Mesodermal cell (in vitro differentiated cells): Measurements from ENCODE around the gene EOLA1.
"Not testable (repeated sequence)": the region's sequence is repeated elsewhere in the genome, so short reads cannot be mapped to it uniquely, and the experiment has no call there.

ENCODE experiments used
- H3K27ac ChIP-seq: 2 replicates; pipeline ENCODE4 v1.7.0; 2013; ENCODE audit warnings: mild to moderate bottlenecking, low read depth, low read length, moderate library complexity; ENCODE audit not compliant: severe bottlenecking
- H3K36me3 ChIP-seq: 2 replicates; pipeline ENCODE4 v1.7.1; 2013; ENCODE audit warnings: mild to moderate bottlenecking, low read length, moderate library complexity; ENCODE audit not compliant: control insufficient read depth, insufficient read depth
- H3K4me1 ChIP-seq: one replicate; pipeline ENCODE4 v1.7.1; 2013; ENCODE audit warnings: mild to moderate bottlenecking, low read length; ENCODE audit not compliant: insufficient read depth, control insufficient read depth, poor library complexity, severe bottlenecking
- H3K4me3 ChIP-seq: 2 replicates; pipeline ENCODE4 v1.7.0; 2013; ENCODE audit warnings: low read length, control low read depth, mild to moderate bottlenecking; ENCODE audit not compliant: insufficient read depth, poor library complexity, severe bottlenecking; ENCODE audit errors: extremely low read depth
- H3K9me3 ChIP-seq: 2 replicates; pipeline ENCODE4 v1.7.1; 2013; ENCODE audit warnings: mild to moderate bottlenecking, low read length, moderate library complexity; ENCODE audit not compliant: control insufficient read depth
- WGBS, 2 experiments: methylation state at CpG; one replicate each; pipeline ENCODE4 v1.1.5; 2013; ENCODE audit warnings: missing lambda C conversion rate in 2 of 2; ENCODE audit not compliant: insufficient coverage in 2 of 2; 5-methylcytosine and 5-hydroxymethylcytosine counted together

EOLA1 gene

DNA sequence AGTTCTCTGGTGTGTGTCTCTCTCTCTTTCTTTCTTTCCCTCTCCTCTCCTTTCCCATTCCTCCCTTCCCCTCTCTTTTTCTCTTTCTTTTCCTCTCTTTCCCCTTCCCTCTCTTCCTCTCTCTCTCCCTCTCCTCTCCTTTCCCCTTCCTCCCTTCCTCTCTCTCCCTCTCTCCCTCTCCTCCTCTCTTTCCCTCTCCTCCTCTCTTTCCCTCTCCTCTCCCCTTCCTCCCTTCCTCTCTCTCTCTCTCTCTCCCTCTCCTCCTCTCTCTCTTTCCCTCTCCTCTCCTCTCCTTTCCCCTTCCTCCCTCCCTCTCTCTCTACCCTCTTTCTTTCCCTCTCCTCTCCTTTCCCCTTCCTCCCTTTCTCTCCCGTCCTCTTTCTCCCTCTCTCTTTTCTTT, 12.4 kb upstream of the EOLA1 start:
- H3K27ac ChIP-seq: no peak overlapping the region
- H3K4me3 ChIP-seq: no peak overlapping the region
- H3K36me3 ChIP-seq: no peaks in the 10 kb centered on the region
- whole genome bisulfite sequencing, 2 experiments: no CpG with 5 or more reads among the region's 1 CpG
- no peaks in the 10 kb centered on the region for H3K9me3 ChIP-seq
- no peaks in the 10 kb centered on the region for H3K4me1 ChIP-seq

DNA sequence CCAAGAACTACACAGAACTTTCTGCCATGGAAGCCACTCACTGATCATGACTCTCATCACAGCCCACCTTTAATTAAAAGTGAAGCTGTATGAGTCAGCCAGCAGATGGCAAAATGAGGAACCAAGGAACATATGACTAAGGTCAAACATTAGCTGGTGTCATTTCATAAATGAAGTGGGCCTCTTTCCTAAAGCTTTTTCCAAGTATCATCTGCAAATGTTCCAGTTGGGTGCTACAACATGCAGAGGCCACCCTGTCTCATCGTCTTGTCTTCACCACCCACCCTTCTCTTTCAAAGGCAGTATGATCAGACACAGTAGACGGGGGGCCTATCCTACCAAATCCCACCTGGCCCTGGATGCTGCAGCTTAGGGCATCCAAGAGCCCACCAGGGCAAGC, 9.2 kb upstream of the EOLA1 start:
- Histone ChIP-seq H3K27ac (no peak overlapping the region), H3K4me1 (no peaks in the 10 kb centered on the region), H3K36me3 (no peaks in the 10 kb centered on the region), H3K4me3 (no peak overlapping the region), H3K9me3 (no peaks in the 10 kb centered on the region)
- WGBS, 2 experiments: 83 to 89% methylated on average over 1 to 2 of the region's 2 CpGs

DNA sequence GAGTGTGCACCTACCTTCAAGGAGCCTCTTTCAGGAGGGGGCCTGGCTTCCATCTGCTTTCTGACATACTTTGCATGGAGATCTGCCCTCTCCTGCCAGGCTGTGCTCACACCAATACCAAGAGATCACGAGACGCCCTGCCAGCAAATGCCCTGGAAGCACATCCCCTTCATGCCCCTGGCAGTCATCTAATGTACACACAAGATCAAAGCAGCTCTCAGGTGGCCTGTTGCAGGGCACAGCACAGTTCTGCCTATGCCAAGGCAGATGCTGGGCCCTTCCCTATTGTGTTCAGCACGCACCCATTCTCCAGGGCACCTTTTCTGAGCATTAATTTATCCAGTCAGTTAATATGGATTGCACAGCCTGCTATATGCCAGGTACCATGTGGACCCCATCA, 7.9 kb upstream of the EOLA1 start:
- WGBS, 2 experiments: no CpG with 5 or more reads among the region's 3 CpGs
- not testable (repeated sequence) for H3K36me3 ChIP-seq, H3K4me3 ChIP-seq, H3K4me1 ChIP-seq, H3K27ac ChIP-seq, H3K9me3 ChIP-seq

DNA sequence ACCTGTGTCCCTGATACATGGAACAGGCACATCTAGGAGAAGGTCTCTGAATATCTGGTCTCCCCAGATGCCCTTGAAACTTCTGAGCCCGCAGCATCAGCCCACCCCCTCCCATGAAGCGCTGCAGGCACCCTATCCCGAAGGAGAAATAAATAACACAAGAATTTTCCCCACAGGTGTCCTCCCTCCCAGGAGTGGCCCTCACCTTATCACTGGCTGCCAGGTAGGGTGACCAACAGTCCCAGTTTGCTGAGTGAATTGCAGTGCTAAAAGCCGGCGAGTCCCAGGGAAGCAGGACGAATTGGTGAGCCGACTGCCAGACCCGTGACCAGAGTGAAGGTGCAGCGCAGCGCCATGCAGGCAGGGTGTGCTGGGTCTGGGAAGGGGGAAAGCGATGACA, 6.8 kb upstream of the EOLA1 start:
- not testable (repeated sequence) for H3K36me3 ChIP-seq, H3K27ac ChIP-seq, H3K9me3 ChIP-seq, H3K4me1 ChIP-seq, H3K4me3 ChIP-seq
- WGBS, 2 experiments: no CpG with 5 or more reads among the region's 11 CpGs

DNA sequence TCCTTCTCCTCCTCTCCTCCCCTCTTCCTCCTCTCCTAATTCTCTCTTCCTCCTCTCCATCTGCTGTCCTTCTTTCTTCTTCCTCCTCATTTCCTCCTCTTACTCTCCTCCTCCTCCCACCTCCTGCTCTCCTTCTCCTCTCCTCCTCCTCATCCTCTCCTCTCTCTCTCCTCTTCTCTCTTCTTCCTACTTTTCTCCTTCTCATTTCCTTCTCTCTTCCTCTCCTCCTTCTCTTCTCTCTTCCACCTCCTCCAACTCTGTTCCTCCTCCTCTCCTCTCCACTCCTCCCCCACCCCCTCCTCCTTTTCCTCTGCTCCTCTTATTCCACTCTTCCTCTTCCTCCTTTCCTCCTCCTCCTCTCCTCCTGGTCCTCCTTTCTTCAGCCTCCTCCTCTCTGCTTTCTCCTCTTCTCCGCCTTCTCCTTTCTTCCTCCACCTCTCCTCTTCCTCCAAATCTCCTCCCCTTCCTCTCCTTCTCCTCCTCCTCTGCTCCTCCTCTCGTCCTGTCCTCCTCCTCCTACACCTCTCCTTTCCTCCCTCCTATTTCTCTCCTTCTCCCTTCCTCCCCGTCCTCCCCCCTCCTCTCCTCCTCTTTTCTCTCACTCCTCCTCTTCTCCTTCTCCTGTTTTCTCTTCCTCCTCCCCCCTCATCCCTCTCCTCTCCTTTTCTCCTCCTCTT, 5.7 kb upstream of the EOLA1 start:
- H3K4me1 ChIP-seq, H3K36me3 ChIP-seq, H3K9me3 ChIP-seq, H3K4me3 ChIP-seq, H3K27ac ChIP-seq: not testable (repeated sequence)
- 76 to 94% methylated on average over 2 to 3 of the region's 3 CpGs for WGBS, 2 experiments

DNA sequence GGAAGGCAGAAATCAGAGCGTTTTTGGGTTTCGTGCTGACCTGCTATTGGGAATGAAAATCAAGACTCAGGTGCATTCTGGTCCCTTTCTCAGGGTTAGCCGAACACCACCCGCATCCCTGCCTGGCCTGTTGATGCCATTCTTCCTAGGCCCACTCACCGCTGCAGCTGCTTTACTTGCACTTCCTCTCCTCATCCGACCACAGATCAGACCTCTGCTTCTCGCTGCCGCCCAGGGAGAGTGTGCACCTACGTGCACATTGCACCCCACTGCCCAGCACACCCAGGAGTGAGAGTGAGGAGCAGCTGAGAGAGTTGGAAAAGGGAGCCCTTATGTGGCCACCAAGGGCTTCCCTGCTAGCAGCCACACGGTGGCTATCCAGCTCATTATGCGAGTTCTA, 3.3 kb upstream of the EOLA1 start:
- WGBS, 2 experiments: no CpG with 5 or more reads among the region's 11 CpGs
- H3K4me3 ChIP-seq, H3K9me3 ChIP-seq, H3K27ac ChIP-seq, H3K36me3 ChIP-seq, H3K4me1 ChIP-seq: not testable (repeated sequence)

DNA sequence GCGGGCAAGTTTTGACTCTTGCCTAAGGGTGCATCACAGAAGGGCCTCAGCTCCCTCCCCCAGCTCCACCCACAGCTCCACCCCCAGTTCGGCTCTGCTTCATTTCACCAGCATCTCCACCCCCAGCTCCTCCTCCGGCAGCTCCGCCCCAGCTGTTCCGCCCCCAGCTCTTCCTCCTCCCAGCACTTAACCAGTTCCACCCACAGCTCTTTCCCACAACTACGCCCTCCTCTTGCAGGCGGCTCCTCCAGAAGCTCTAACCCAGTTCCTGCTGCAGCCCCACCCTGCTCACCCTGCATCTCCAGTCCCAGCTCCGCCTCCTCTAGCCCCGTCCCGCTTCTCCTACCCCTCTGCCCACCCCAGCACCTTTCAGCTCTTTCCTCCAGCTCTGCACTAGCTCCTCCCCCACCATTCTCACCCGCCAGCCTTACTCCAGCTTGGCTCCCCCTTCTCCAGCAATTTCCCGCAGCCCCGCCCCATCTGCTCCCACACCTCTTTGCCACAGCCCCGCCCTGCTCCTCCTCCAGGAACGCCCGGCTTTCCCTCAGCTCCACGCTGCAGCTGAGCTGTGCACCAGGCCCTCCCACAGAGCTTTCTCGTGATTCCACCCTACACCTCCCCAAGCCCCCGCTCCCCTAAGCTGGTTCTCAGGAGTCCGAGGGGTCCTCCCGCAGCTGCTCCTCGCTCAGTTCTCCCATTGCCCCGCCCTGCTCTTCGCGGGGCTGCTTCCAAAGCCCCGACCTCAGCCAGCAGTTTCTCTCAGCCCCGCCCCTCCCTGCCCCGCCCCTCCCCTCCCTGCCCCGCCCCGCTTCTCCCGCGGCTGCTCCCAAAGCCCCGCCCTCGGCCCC, 1.3 kb upstream of the EOLA1 start:
- no peaks in the 10 kb centered on the region for H3K4me1 ChIP-seq
- WGBS, 2 experiments: 0% methylated on average over 5 of the region's 34 CpGs; no CpG with 5 or more reads in 1 of the 2 experiments
- peak overlapping the region; percentile 79 for H3K27ac ChIP-seq
- H3K9me3 ChIP-seq: no peaks in the 10 kb centered on the region
- peak overlapping the region; percentile 43 for H3K4me3 ChIP-seq
- H3K36me3 ChIP-seq: no peaks in the 10 kb centered on the region

DNA sequence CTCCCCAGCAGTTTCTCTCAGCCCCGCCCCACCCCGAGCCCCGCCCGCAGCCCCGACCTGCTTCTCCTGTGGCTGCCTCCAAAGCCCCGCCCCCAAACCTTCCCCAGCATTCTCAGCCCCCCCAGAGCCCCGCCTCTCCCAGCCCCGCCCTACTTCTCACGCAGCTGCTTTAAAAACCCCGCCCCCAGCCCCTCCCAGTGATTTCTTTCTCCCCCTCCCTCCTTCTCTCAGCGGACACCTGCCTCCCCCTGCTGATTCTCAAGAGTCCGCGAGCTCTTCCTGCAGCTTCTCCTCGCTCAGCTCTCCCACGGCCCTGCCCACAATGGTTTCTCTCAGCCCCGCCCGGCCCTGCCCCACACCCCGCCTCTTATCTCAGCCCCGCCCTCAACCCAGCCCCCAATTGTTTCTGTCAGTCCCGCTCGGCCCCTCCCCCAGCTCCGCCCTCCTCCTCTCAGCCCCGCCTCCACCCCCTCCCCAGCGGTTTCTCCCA, 636 bp upstream of the EOLA1 start:
- peak overlapping the region; percentile 89 for H3K27ac ChIP-seq
- H3K4me3 ChIP-seq: peak overlapping the region; percentile 48
- 0% methylated on average over 2 of the region's 24 CpGs; no CpG with 5 or more reads in 1 of the 2 experiments for WGBS, 2 experiments
- H3K9me3 ChIP-seq: no peaks in the 10 kb centered on the region
- no peaks in the 10 kb centered on the region for H3K4me1 ChIP-seq
- H3K36me3 ChIP-seq: no peaks in the 10 kb centered on the region

DNA sequence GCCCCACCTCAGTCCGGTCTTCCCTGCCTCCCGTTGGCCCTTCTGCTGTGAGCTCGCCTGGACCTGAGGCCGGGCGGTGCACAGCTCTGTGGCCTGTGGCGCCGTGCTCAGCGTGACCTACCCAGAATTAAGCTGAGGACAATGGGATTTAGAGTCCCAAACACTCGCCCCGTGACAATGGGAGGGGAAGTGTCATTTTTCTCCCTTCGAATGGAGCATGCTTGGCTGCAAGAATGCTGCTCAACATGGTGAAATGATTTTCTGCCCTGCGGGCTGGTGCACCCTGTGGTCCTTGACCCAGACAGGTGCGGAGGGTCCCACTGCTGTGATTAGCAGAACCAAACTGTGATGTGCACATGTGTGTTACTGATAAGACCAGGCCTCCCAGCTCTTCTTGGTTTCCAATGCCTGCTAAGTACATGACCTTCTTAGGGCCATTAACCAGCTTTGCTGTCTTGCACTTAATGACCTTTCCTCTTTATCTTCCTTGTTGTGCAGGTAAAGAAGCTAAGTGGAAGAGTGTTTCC, 772 bp downstream of the EOLA1 start:
- Histone ChIP-seq H3K27ac (no peak overlapping the region), H3K4me1 (no peaks in the 10 kb centered on the region), H3K9me3 (no peaks in the 10 kb centered on the region), H3K4me3 (peak overlapping the region; percentile 48), H3K36me3 (no peaks in the 10 kb centered on the region)
- WGBS, 2 experiments: 6 to 13% methylated on average over 5 to 7 of the region's 13 CpGs

DNA sequence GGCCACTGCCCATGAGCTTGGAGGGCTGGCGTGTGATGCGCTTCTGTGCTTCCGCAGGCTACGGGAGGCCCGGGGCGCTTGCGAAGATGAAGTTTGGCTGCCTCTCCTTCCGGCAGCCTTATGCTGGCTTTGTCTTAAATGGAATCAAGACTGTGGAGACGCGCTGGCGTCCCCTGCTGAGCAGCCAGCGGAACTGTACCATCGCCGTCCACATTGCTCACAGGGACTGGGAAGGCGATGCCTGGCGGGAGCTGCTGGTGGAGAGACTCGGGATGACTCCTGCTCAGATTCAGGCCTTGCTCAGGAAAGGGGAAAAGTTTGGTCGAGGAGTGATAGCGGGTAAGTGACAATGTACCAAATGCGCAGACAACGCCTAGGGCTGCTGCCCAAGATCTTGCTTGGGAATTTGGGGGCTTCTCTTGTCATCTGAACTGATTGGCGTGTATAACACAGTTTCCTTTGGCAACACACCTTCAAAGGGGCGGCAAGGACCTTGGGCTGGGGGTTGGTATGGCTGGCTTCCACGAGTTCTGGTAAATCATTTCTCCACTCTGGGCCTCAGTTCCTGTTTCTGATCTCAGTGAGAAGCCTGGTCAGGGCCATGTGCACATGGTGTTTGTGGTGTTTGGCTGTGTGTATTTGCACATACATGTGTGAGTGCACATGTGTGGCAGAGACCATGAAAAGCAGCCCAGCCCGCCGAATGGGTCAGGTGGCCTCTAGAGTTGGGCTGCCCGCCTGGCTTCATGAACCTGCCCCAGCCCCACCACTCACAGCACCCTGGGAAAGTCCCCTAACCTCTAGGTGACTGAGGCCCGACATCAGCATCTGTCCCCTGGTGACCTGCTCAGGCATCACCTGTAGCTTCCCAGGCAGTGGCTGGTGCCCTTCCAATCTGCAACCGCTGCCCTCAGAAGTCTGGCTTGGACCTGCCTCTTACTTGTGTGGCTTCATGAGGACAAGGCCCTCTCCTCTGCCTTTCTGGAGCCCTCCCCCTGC, 5.0 kb downstream of the EOLA1 start:
- not testable (repeated sequence) for H3K4me3 ChIP-seq, H3K9me3 ChIP-seq, H3K36me3 ChIP-seq, H3K27ac ChIP-seq, H3K4me1 ChIP-seq
- WGBS, 2 experiments: no CpG with 5 or more reads among the region's 29 CpGs
